Measurements from ENCODE around the gene RBPJ. TPM values are rescaled to one million over a fixed set of nuclear protein-coding genes. Genes with fewer than 3 reads are reported as not detected.

The RBPJ gene
- total and polyA plus RNA-seq, 10 donors: 18.4 to 91.9 (median 77.9) TPM

DNA sequence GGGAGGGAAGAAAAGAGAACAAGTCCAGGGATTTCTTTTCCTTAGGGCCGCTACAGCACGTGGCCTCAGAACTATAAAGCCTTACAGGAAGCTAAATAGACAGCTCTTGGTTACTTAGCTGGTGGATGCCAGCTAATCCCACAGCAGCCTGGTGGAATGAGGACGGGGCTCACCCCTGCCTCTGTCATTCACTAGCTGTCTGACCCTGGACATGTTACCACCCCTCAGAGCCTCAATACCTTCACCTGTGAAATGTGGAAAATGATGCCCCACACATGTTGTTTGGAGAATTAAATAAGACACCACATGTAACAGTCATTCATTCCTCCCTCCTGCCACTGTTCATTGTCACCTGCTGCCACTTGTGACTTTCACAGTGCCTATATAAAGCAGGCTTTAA lies 153.7 kb downstream of the RBPJ start:
- Histone ChIP-seq H3K27me3 (replicated peaks in 1 of 7) (no peaks in the 10 kb centered on the region), H3K4me1 (no peaks in the 10 kb centered on the region), H3K9me3 (no peaks in the 10 kb centered on the region), H3K4me3 (no peak overlapping the region), H3K36me3 (no peaks in the 10 kb centered on the region), H3K27ac (no peak overlapping the region)
- 72 to 83% (median 79%) methylated on average over 3 of the region's 3 CpGs for WGBS, 5 donors
- DNase-seq: no peak
- intact Hi-C loops (cut with DNase I; ENCODE audit: low total_unique reads): no loop called here
- TF ChIP-seq, protein P1, sequence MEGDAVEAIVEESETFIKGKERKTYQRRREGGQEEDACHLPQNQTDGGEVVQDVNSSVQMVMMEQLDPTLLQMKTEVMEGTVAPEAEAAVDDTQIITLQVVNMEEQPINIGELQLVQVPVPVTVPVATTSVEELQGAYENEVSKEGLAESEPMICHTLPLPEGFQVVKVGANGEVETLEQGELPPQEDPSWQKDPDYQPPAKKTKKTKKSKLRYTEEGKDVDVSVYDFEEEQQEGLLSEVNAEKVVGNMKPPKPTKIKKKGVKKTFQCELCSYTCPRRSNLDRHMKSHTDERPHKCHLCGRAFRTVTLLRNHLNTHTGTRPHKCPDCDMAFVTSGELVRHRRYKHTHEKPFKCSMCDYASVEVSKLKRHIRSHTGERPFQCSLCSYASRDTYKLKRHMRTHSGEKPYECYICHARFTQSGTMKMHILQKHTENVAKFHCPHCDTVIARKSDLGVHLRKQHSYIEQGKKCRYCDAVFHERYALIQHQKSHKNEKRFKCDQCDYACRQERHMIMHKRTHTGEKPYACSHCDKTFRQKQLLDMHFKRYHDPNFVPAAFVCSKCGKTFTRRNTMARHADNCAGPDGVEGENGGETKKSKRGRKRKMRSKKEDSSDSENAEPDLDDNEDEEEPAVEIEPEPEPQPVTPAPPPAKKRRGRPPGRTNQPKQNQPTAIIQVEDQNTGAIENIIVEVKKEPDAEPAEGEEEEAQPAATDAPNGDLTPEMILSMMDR (IDR thresholded peaks at IDR 0.05 in 8 of 11, conservative IDR thresholded peaks at IDR 0.05 in 3 of 11): no peak
- TF ChIP-seq POLR2A (IDR thresholded peaks at IDR 0.05) (no peak), POLR2AphosphoS5 (IDR thresholded peaks at IDR 0.05) (no peak)

DNA sequence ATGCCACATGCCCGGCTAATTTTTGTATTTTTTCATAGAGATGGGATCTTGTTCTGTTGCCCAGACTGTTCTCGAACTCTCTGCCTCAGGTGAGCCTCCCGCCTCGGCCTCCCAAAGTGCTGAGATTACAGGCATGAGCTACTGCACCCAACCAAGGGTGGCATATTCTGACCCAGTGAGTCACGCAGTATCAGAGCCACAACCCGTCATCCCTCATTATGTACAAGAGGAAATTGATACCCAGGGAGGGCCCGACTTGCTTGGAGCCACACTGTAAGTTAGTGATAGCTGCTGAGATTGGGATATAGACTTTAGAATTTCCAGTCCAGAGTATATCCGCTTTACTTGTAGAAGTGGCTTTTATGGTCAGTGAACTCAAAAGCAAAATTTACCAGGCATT lies 154.9 kb downstream of the RBPJ start:
- TF ChIP-seq POLR2A (IDR thresholded peaks at IDR 0.05) (no peak), POLR2AphosphoS5 (IDR thresholded peaks at IDR 0.05) (no peak)
- TF ChIP-seq, protein P1 (IDR thresholded peaks at IDR 0.05 in 8 of 11, conservative IDR thresholded peaks at IDR 0.05 in 3 of 11): no peak
- intact Hi-C loops (cut with DNase I; ENCODE audit: low total_unique reads): no loop called here
- 78 to 97% (median 93%) methylated on average over 8 of the region's 8 CpGs for WGBS, 5 donors
- H3K4me1 ChIP-seq: no peaks in the 10 kb centered on the region
- no peaks in the 10 kb centered on the region for H3K27me3 ChIP-seq (replicated peaks in 1 of 7)
- no peak overlapping the region for H3K27ac ChIP-seq
- H3K9me3 ChIP-seq: no peaks in the 10 kb centered on the region
- no peak for DNase-seq
- H3K36me3 ChIP-seq: no peaks in the 10 kb centered on the region
- no peak overlapping the region for H3K4me3 ChIP-seq

DNA sequence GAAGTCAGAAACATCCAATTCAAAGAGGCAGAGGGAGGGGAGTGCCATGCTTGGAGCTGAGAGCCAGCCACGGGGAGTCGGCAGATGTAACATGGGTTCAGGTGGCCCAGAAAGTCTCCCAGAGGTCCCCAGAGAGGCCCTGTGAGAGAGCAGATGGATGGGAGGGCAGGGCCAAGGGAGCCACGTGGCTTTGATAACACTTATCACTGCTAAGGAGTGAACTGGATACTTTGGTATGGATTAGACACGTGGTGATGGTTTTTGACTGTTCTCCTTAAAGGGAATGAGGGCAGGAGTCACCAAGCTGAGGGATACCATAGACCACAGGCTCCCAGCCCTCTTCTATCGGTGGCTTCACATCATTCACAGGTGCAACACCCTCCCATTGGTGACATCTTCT lies 155.7 kb downstream of the RBPJ start:
- WGBS, 5 donors: 63 to 84% (median 76%) methylated on average over 5 of the region's 5 CpGs
- TF ChIP-seq POLR2A (IDR thresholded peaks at IDR 0.05) (no peak), POLR2AphosphoS5 (IDR thresholded peaks at IDR 0.05) (no peak)
- TF ChIP-seq, protein P1 (IDR thresholded peaks at IDR 0.05 in 8 of 11, conservative IDR thresholded peaks at IDR 0.05 in 3 of 11): no peak
- Histone ChIP-seq H3K4me3 (no peak overlapping the region), H3K9me3 (no peaks in the 10 kb centered on the region), H3K27ac (no peak overlapping the region), H3K27me3 (replicated peaks in 1 of 7) (no peaks in the 10 kb centered on the region), H3K4me1 (no peaks in the 10 kb centered on the region), H3K36me3 (no peaks in the 10 kb centered on the region)
- intact Hi-C loops (cut with DNase I; ENCODE audit: low total_unique reads): no loop called here
- DNase-seq: no peak

DNA sequence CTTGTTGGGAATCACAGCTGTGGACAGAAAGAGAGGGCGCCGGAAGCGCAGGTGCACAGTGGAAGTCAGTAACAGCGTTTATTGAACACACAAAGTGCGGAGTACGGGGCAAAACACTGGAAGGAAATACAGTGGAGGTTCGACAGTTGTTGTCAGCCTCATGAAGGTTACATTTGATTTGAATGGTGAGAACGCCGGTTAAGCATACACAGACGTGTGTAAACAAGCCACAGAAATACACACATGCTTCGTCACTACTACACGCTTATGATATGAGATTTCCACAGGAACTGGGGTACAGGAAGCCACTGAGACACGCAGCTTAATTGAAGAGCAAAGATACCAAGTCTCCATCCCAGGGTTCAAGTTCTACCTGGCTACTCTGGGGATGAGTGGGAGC lies 157.5 kb downstream of the RBPJ start:
- H3K27ac ChIP-seq: no peak overlapping the region
- intact Hi-C loops (cut with DNase I; ENCODE audit: low total_unique reads): no loop called here
- TF ChIP-seq, protein P1 (IDR thresholded peaks at IDR 0.05 in 8 of 11, conservative IDR thresholded peaks at IDR 0.05 in 3 of 11): no peak
- no peak for TF ChIP-seq POLR2A (IDR thresholded peaks at IDR 0.05)
- no peak for TF ChIP-seq POLR2AphosphoS5 (IDR thresholded peaks at IDR 0.05)
- no peaks in the 10 kb centered on the region for H3K36me3 ChIP-seq
- WGBS, 5 donors: 82 to 90% (median 87%) methylated on average over 13 of the region's 13 CpGs
- no peak for DNase-seq
- no peaks in the 10 kb centered on the region for H3K4me1 ChIP-seq
- no peak overlapping the region for H3K4me3 ChIP-seq
- no peaks in the 10 kb centered on the region for H3K27me3 ChIP-seq (replicated peaks in 1 of 7)
- H3K9me3 ChIP-seq: no peaks in the 10 kb centered on the region

Data from spleen (tissue), 11 donors.